GM20000 (cell line): ENCODE measurements around the gene BSND.

Experiments used
- DNase-seq: peaks from one replicate; pipeline ENCODE4 v3.0.0; 2012; ENCODE audit warnings: low spot score
- CTCF ChIP-seq: IDR thresholded peaks from 2 replicates; pipeline ENCODE4 v1.5.1; 2012; ENCODE audit warnings: mild to moderate bottlenecking, control low read depth; ENCODE audit errors: extremely low read depth, missing control alignments

Gene BSND

DNA sequence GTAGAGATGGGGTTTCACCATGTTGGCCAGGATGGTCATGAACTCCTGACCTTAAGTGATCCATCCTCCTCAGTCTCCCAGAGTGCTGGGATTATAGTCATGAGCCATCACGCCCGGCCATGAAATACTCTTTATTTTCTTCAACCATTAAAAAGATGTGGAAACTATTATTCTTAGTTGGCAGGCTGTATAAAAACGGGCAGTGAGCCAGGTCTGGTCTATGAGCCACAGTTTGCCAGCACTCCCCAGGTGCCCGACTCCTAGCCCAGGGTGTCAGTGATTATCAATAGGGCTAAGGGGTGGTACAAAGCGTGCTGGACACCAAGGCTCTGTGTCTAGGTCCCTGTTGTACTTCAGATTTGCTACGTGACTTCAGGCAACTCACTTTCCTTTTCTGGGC lies 22.0 kb upstream of the BSND start:
- DNase-seq: peak; percentile 1
- TF ChIP-seq CTCF: no peak

DNA sequence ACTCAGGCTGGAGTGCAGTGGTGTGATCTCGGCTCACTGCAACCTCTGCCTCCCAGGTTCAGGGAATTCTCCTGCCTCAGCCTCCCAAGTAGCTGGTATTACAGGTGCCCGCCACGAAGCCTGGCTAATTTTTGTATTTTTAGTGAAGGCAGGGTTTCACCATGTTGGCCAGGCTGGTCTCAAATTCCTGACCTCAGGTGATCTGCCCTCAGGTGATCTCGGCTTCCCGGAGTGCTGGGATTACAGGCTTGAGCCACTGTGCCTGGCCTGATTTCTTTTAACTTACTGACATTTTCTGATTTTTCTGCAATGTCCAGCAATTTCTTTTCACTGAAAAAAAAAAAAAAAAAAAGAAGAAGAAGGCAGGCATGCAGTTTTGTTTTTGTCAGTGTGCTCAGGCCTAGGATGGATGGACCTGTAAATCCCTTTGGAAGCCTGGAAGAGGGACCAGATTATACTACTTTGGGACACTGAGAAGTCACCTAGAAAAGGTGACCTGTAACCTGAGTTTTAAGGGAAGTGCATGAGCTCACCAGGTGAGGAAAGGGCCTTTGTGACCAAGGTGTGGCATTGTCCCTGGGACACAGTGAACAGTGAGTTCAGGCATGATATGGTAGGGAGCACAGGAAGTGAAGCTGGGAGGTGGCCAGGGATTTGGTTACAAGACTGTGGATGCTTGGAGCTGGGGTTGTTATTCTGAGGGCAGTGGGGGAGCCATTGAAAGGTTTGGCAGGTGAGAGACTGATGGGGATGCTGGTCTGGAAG lies 21.0 kb upstream of the BSND start:
- DNase-seq: no peak
- TF ChIP-seq CTCF: no peak

- no peak for TF ChIP-seq CTCF
- no peak for DNase-seq
These were observed 20.0 kb upstream of the BSND start for GRCh38 chr1:54978528-54979326.

DNA sequence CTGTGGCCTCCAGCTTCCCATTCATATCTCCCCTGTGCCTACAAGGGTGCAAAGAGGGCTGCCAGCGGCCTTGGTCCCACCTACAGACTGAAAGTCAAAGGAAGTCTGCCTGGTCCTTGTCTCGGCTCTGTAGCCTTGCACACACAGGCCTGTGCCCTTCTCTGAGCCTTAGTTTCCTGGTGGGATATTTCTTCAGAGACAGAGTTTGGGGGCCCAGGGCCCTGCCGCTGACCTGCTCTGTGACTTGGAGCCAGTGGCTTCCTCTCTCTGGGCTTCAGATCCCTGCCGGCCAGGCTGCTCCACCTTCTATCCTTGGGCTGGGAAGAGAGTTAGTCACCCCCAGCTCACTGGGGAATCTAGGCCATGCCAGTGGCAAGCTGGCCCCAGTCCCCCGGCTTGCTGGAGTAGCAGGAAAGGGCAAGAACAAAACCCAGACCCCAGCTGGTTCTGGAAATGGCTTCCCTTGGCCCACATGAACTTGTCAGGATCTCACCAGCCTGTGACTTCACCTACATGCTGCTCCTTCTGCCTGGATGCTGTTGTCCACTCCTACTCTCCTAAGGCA lies 19.3 kb upstream of the BSND start:
- DNase-seq: no peak
- no peak for TF ChIP-seq CTCF

DNA sequence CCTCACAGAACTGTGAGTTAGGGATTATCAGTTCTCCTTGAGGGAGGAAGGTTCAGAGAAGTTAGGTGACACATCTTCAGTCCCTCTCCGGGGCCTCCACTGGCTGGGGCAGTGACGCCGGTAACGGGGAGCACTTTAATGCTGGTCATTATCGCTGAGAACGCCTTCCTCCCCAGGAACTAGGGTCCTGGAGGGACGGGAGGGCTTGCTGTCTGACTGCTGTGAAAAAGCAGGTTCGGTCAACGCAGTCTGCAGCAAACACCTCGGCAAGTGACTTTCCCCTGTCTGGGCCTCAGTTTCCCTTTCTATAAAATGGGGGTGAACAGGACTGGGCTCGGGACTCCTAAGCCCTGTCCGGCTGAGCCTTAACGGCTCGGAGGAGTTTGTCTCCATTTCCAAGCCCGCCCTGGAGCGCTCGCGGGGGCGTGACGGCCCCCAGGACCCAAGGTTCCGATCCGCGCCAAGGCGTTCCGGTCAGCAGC lies 18.6 kb upstream of the BSND start:
- no peak for DNase-seq
- no peak for TF ChIP-seq CTCF

- no peak for DNase-seq
- no peak for TF ChIP-seq CTCF
These were observed 18.0 kb upstream of the BSND start, which contains the start of gene TMEM61 for GRCh38 chr1:54980528-54981241. Gene TMEM61, plus strand, starts transcription at chr1:54980628. Its CDS starts 438 bp downstream, at chr1:54981066.

DNA sequence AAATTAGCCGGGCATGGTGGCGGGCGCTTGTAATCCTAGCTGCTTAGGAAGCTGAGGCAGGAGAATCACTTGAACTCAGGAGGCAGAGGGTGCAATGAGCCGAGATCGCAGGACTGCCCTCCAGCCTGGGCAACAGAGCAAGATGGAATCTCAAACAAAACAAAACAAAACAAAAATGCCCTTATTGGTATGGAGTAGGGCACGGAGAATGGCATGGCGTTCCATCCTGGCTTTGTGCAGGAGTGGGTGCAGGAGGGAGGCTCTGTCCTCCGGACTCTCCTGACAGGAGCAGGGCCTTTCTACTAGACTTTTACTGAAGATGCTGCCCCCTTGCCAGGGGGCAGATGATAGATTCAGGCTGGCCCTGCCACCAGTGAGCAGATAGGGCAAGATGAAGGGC lies 17.3 kb upstream of the BSND start:
- no peak for DNase-seq
- TF ChIP-seq CTCF: no peak
